ENCODE measurements around the gene VTI1A. TPM values are rescaled to one million over a fixed set of nuclear protein-coding genes. Genes with fewer than 3 reads are reported as not detected.

Gene VTI1A
- total and polyA plus RNA-seq, 8 donors = 7.3 to 20.2 (median 11.6) TPM

- H3K9me3 ChIP-seq = no peaks in the 10 kb centered on the region
- WGBS, 2 donors = 87 to 89% methylated on average over 6 of the region's 6 CpGs
- H3K27me3 ChIP-seq = no peaks in the 10 kb centered on the region
- ATAC-seq (no peak), DNase-seq (no peak), FAIRE-seq (no peak)
- intact Hi-C loops (cut with DNase I) = no loop called here
- H3K27ac ChIP-seq = no peak overlapping the region
- no peak overlapping the region for H3K4me3 ChIP-seq
- no peak for TF ChIP-seq CTCF (IDR thresholded peaks at IDR 0.05)
- H3K4me1 ChIP-seq = no peaks in the 10 kb centered on the region
- H3K36me3 ChIP-seq = no peaks in the 10 kb centered on the region
Measured at GRCh38 chr10:112614072-112614471, 167.1 kb downstream of the VTI1A start.

- H3K36me3 ChIP-seq = no peaks in the 10 kb centered on the region
- no peaks in the 10 kb centered on the region for H3K4me1 ChIP-seq
- H3K27me3 ChIP-seq = no peaks in the 10 kb centered on the region
- no peak for DNase-seq
- no peak overlapping the region for H3K27ac ChIP-seq
- no peak for TF ChIP-seq CTCF (IDR thresholded peaks at IDR 0.05)
- ATAC-seq = no peak
- WGBS, 2 donors = 83 to 94% methylated on average over 1 of the region's 1 CpG
- H3K9me3 ChIP-seq = no peaks in the 10 kb centered on the region
- no peak for FAIRE-seq
- intact Hi-C loops (cut with DNase I) = no loop called here
- H3K4me3 ChIP-seq = no peak overlapping the region
Measured at GRCh38 chr10:112614586-112614985, 167.6 kb downstream of the VTI1A start.

DNA sequence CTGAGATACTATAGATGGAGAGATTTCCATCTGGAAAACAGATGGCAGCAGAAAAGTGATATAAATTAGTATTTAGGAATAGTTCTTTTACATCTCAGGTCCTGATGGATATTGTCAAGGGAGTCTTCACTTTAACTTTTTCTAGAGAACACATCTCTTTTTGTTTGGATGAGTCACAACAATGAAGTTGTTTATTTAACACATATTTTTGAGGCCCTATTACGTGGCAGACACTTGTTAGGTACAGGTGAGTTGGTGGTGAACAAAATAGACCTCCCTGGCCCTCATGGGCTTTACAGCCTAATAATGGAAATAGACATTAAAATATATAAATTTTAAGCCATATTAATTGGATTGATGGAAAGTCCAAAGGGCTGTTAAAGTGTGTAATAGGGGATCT, 168.3 kb downstream of the VTI1A start:
- WGBS, 2 donors = 96 to 100% methylated on average over 1 of the region's 1 CpG
- DNase-seq = no peak
- Histone ChIP-seq H3K9me3 (no peaks in the 10 kb centered on the region), H3K27me3 (no peaks in the 10 kb centered on the region), H3K36me3 (no peaks in the 10 kb centered on the region), H3K4me1 (no peaks in the 10 kb centered on the region), H3K27ac (no peak overlapping the region), H3K4me3 (no peak overlapping the region)
- FAIRE-seq = no peak
- intact Hi-C loops (cut with DNase I) = no loop called here
- no peak for ATAC-seq
- no peak for TF ChIP-seq CTCF (IDR thresholded peaks at IDR 0.05)

DNA sequence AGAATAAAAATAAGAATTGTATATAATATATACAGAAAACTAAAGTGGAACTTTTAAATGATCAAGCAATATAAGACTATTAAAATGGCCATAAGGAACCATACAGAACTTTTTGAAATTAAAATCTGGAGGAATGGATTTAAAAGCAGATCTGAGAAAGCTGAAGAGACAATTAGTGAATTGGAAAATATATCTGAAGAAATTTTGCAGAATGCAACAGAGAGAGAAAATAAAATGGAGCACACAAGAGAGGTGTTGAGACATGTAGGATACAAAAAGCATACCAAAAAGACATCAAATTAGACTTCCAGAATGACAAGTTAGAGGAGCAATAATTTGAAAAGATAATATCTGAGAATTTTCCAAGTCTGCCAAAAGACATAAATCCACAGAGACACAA, 169.6 kb downstream of the VTI1A start:
- H3K36me3 ChIP-seq = no peaks in the 10 kb centered on the region
- FAIRE-seq (peak; percentile 23), DNase-seq (no peak), ATAC-seq (no peak)
- H3K4me3 ChIP-seq = no peak overlapping the region
- H3K4me1 ChIP-seq = no peaks in the 10 kb centered on the region
- TF ChIP-seq CTCF (IDR thresholded peaks at IDR 0.05) = no peak
- no peak overlapping the region for H3K27ac ChIP-seq
- intact Hi-C loops (cut with DNase I) = no loop called here
- H3K27me3 ChIP-seq = no peaks in the 10 kb centered on the region
- no peaks in the 10 kb centered on the region for H3K9me3 ChIP-seq

GRCh38 chr10:112618814-112619213, 171.8 kb downstream of the VTI1A start:
- TF ChIP-seq CTCF (IDR thresholded peaks at IDR 0.05) = no peak
- FAIRE-seq = no peak
- Histone ChIP-seq H3K36me3 (no peaks in the 10 kb centered on the region), H3K27ac (no peak overlapping the region), H3K9me3 (no peaks in the 10 kb centered on the region), H3K27me3 (no peaks in the 10 kb centered on the region), H3K4me3 (no peak overlapping the region), H3K4me1 (no peaks in the 10 kb centered on the region)
- no peak for ATAC-seq
- intact Hi-C loops (cut with DNase I) = no loop called here
- WGBS, 2 donors = 88 to 90% methylated on average over 3 of the region's 3 CpGs
- DNase-seq = no peak

All from pancreas (tissue), 10 donors.